Activated CD4-positive, alpha-beta memory T cell treated with anti-CD3 and anti-CD28 coated beads for 36 hours (primary cell): ENCODE measurements around the gene ZNF653. TPM values are rescaled to one million over a fixed set of nuclear protein-coding genes. Genes with fewer than 3 reads are reported as not detected.

Experiments used
- CTCF ChIA-PET: fragments of 350-600 bp; sonication (Branson Sonifier 250); formaldehyde crosslinking; loops from one replicate; lab custom pipeline; 2021; ENCODE audit warnings: antibody characterized with exemption, inconsistent platforms; lab: Charles Lee
- POLR2A ChIA-PET: fragments of 350-600 bp; sonication (Branson Sonifier 250); formaldehyde crosslinking; loops from one replicate; lab custom pipeline; 2021; ENCODE audit warnings: antibody characterized with exemption; lab: Charles Lee
- DNase-seq: peaks from one replicate; pipeline ENCODE4 v3.0.0-alpha.2; 2020
- H3K27ac Mint-ChIP-seq: one replicate; pipeline ENCODE4 v1.8.0; 2021; ENCODE audit warnings: mixed read lengths
- H3K27me3 Mint-ChIP-seq: one replicate; pipeline ENCODE4 v1.8.0; 2021; ENCODE audit warnings: mixed read lengths
- H3K36me3 Mint-ChIP-seq: one replicate; pipeline ENCODE4 v1.8.0; 2021; ENCODE audit warnings: mixed read lengths
- H3K4me1 Mint-ChIP-seq: one replicate; pipeline ENCODE4 v1.8.0; 2021; ENCODE audit warnings: low read depth, mixed read lengths
- H3K4me3 Mint-ChIP-seq: one replicate; pipeline ENCODE4 v1.8.0; 2021; ENCODE audit warnings: mild to moderate bottlenecking, mixed read lengths
- H3K9me3 Mint-ChIP-seq: one replicate; pipeline ENCODE4 v1.8.0; 2021; ENCODE audit warnings: mixed read lengths
- intact Hi-C: fragments of 100-400 bp; cut with micrococcal nuclease; formaldehyde crosslinking; loops from one replicate; pipeline ENCODE4 v1.15.1; 2023
- total RNA-seq, 2 experiments: library from RNA; stranded (reverse); gene quantifications; one replicate each; pipeline ENCODE4 v1.2.3, GENCODE V29; 2021

Gene ZNF653
- total RNA-seq, 2 experiments from 2014 or later: 8.4 to 10.3 TPM

DNA sequence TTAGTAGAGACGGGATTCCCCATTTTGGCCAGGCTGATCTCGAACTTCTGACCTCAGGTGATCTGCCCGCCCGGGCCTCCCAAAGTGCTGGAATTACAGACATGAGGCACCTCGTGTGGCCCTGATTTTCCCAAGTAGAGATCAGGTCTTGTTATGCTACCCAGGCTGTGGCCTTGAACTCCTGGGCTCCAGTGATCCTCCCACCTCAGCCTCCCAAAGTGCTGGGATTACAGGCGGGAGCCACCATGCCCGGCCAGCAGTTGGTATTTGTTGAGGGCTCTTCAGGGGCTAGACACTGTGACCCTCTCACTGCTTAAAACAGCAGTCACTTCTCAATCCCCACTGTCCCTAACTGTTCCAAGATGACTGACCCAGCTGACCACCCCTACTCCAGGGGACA lies 16.3 kb downstream of the ZNF653 start:
- no peaks in the 10 kb centered on the region for H3K4me1 Mint-ChIP-seq
- H3K27ac Mint-ChIP-seq: no peak overlapping the region
- H3K4me3 Mint-ChIP-seq: no peak overlapping the region
- intact Hi-C loops: no loop called here
- peaks cover 7% of the 10 kb centered on the region for H3K36me3 Mint-ChIP-seq
- DNase-seq: no peak
- POLR2A ChIA-PET: no interaction called here
- H3K9me3 Mint-ChIP-seq: no peaks in the 10 kb centered on the region
- CTCF ChIA-PET: no interaction called here
- no peaks in the 10 kb centered on the region for H3K27me3 Mint-ChIP-seq

- Mint-ChIP-seq H3K27ac (no peak overlapping the region), H3K9me3 (no peaks in the 10 kb centered on the region), H3K27me3 (peaks cover 2% of the 10 kb centered on the region), H3K4me1 (peaks cover 8% of the 10 kb centered on the region), H3K4me3 (no peak overlapping the region), H3K36me3 (peaks cover 14% of the 10 kb centered on the region)
- CTCF ChIA-PET: no interaction called here
- POLR2A ChIA-PET: no interaction called here
- intact Hi-C loops: no loop called here
- DNase-seq: no peak
Observed at GRCh38 chr19:11486661-11487503, 18.8 kb downstream of the ZNF653 start.

DNA sequence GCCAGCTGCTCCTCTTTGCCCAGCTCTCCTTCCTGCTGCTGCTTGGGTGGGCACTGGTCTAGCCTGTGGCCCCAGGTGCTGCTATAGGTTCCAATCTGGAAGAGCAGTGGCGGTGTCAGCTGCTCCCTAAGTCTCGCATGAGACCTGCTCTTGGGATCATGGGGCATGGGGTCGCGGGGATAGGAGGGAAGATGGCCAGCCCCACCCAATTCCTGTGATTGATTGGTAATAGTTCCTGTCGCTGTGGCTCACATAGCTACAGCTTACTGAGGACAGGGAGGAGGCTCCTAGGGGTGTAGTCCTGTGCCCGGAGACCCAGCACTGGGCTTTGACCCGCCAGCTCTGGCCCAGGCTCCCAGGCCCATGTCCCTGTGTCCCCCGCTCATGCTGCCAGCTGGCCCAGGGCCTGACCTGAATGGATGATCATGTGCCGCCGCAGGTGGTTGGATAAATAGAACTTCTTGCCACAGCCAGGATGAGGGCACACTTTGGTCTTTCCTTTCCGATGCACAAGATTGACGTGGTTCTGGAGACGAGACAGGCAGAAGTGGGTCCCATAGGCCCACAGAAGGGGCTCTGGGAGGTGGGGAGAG lies 20.3 kb downstream of the ZNF653 start:
- H3K9me3 Mint-ChIP-seq: no peaks in the 10 kb centered on the region
- no peak for DNase-seq
- H3K4me1 Mint-ChIP-seq: peaks cover 15% of the 10 kb centered on the region
- H3K27ac Mint-ChIP-seq: no peak overlapping the region
- H3K4me3 Mint-ChIP-seq: no peak overlapping the region
- POLR2A ChIA-PET: no interaction called here
- intact Hi-C loops: no loop called here
- H3K27me3 Mint-ChIP-seq: peaks cover 11% of the 10 kb centered on the region
- H3K36me3 Mint-ChIP-seq: peaks cover 14% of the 10 kb centered on the region
- CTCF ChIA-PET: interaction anchor here (0.7 to 1.7 kb wide), 2 partner anchors 11 to 191 kb away, joined by 3 to 7 read pairs; no protein-coding TSS in a partner anchor

DNA sequence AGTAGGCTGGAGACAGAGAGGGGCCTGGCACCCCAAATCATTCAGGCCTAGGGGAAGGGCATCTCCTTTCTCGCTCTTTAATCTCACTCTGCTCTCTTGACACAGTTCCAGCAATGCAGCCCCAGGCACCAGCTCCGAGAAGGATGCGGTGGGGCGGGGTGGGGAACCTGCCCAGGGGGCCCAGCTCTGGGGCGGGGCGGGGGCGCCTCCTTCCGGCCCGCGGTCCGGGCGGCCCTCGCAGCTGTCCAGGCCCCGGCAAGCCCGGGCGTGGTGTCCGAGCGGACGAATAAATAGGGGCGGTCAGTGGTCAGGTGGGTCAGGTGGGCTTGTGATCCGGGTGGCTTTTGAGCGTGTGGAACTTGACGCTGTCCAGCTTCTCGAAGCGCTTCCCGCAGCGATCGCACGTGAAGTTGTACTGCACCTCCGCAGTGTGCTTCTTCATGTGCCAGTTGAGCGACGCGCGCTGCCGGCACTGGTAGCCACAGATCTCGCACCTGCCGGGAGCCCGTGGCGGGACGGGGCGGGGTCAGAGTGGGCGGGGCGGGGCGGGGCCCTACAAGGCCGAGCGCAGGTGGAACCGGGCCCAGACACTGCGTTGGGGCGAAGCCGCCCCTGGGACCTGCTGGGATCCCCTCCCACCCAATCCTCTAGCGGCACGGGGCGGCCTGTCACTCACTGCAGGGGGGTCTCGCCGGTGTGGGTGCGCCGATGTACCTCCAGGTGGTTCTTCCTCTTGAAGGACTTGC lies 22.1 kb downstream of the ZNF653 start:
- intact Hi-C loops: loop anchor here (2.0 kb wide), 2 partner anchors 103 to 191 kb away; no protein-coding TSS in a partner anchor
- peaks cover 9% of the 10 kb centered on the region for H3K36me3 Mint-ChIP-seq
- no peak for DNase-seq
- peaks cover 19% of the 10 kb centered on the region for H3K4me1 Mint-ChIP-seq
- no peak overlapping the region for H3K4me3 Mint-ChIP-seq
- ChIA-PET CTCF (interaction anchor here (0.7 to 3.4 kb wide), 32 partner anchors 8 to 553 kb away, joined by 3 to 36 read pairs (median 5); partner anchors contain the start of genes CCDC159, ECSIT, ODAD3 and PRKCSH), POLR2A (interaction anchor here (1.5 to 1.7 kb wide), 2 partner anchors 102 to 108 kb away, joined by 9 to 10 read pairs; no protein-coding TSS in a partner anchor)
- H3K27me3 Mint-ChIP-seq: peaks cover 17% of the 10 kb centered on the region
- no peak overlapping the region for H3K27ac Mint-ChIP-seq
- H3K9me3 Mint-ChIP-seq: no peaks in the 10 kb centered on the region

- DNase-seq: peak; percentile 91
- intact Hi-C loops: loop anchor here (1.0 to 2.0 kb wide), 3 partner anchors 47 to 190 kb away; partner anchors contain the start of genes ODAD3 and PRKCSH
- peak overlapping the region; percentile 70 for H3K4me3 Mint-ChIP-seq
- peaks cover 9% of the 10 kb centered on the region for H3K36me3 Mint-ChIP-seq
- H3K9me3 Mint-ChIP-seq: no peaks in the 10 kb centered on the region
- peaks cover 17% of the 10 kb centered on the region for H3K27me3 Mint-ChIP-seq
- H3K4me1 Mint-ChIP-seq: peaks cover 19% of the 10 kb centered on the region
- ChIA-PET CTCF (interaction anchor here (0.6 to 3.4 kb wide), 43 partner anchors 9 to 552 kb away, joined by 3 to 36 read pairs (median 4); partner anchors contain the start of genes CCDC159, ECSIT, ODAD3 and PRKCSH), POLR2A (interaction anchor here (0.6 to 1.7 kb wide), 5 partner anchors 46 to 107 kb away, joined by 3 to 10 read pairs (median 6); no protein-coding TSS in a partner anchor)
- peak overlapping the region; percentile 52 for H3K27ac Mint-ChIP-seq
Observed at GRCh38 chr19:11482384-11483050, 23.1 kb downstream of the ZNF653 start.

DNA sequence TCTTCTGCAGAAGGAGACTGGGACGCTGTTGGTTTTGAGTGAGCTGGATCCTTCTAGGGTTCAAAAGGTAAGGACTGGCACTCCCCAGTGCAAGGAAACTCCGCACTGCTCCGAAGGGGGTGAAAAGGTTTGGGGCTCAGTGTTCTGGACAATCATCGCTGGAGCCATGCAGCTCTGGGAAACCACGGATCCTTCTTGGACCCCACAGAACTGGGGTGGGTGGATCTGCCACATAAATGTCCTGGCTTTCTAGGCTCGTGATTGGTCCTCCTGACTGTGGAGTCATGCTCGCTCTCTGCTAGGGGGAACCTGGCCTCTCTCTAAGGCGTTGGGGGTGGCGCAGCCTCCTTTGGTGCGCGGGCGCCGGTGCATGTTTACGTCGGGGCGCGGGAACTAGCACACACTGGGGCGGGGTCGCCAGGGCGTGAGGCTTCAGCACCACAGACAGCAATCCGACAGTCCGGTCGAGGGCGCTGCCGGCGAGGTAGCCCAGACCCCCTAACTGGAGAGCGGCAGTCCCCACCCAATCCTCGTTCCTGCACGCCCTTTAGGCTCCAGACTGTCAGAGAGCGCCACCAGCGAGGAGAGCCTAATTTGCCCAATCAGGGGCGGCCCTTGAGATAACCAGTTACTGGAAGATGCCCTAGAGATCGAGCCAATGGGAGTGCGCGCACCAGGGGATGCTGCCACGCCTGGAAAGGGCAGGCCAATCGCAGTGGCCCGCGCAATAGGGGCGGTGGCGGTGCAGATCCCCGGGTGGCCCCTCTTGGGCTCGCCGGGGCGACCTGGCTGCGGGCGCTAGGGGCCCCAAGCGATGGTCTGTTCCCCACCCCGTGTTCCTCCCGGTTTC lies 23.9 kb downstream of the ZNF653 start:
- Mint-ChIP-seq H3K27ac (no peak overlapping the region), H3K27me3 (peaks cover 17% of the 10 kb centered on the region), H3K4me1 (peaks cover 19% of the 10 kb centered on the region), H3K4me3 (peak overlapping the region; percentile 70), H3K36me3 (peaks cover 9% of the 10 kb centered on the region), H3K9me3 (no peaks in the 10 kb centered on the region)
- intact Hi-C loops: loop anchor here (1.0 to 2.0 kb wide), 3 partner anchors 46 to 189 kb away; partner anchors contain the start of genes ODAD3 and PRKCSH
- ChIA-PET POLR2A (interaction anchor here (0.8 to 1.7 kb wide), 6 partner anchors 47 to 106 kb away, joined by 3 to 10 read pairs (median 4); no protein-coding TSS in a partner anchor), CTCF (interaction anchor here (0.6 to 3.4 kb wide), 41 partner anchors 8 to 551 kb away, joined by 3 to 36 read pairs (median 4); partner anchors contain the start of genes CCDC159, ECSIT, ODAD3 and PRKCSH)
- DNase-seq: peak; percentile 89

GRCh38 chr19:11480715-11481533 lies 24.7 kb downstream of the ZNF653 start, which contains the start of gene ELAVL3:
ELAVL3 (minus strand) TSS chr19:11481046; CDS start chr19:11480608, 438 bp downstream.
- Mint-ChIP-seq H3K36me3 (peaks cover 9% of the 10 kb centered on the region), H3K9me3 (no peaks in the 10 kb centered on the region), H3K4me1 (peaks cover 19% of the 10 kb centered on the region), H3K27me3 (peaks cover 17% of the 10 kb centered on the region), H3K27ac (no peak within 1 kb of the TSS), H3K4me3 (peak within 1 kb of the TSS; percentile 51)
- ChIA-PET POLR2A (interaction anchor here (0.8 to 1.3 kb wide), 3 partner anchors 47 to 104 kb away, joined by 3 to 4 read pairs (median 3); no protein-coding TSS in a partner anchor), CTCF (interaction anchor here (0.6 to 3.4 kb wide), 4 partner anchors 100 to 1481 kb away, joined by 3 to 36 read pairs (median 20); partner anchors contain the start of gene SWSAP1)
- intact Hi-C loops: no loop called here
- no peak for DNase-seq

- H3K4me3 Mint-ChIP-seq: no peak overlapping the region
- no peak for DNase-seq
- POLR2A ChIA-PET: interaction anchor here (1.0 kb wide), 1 partner anchor 99 kb away, joined by 4 read pairs; no protein-coding TSS in a partner anchor
- H3K4me1 Mint-ChIP-seq: peaks cover 19% of the 10 kb centered on the region
- H3K36me3 Mint-ChIP-seq: peaks cover 7% of the 10 kb centered on the region
- CTCF ChIA-PET: interaction anchor here (0.6 to 1.1 kb wide), 2 partner anchors 186 to 1480 kb away, joined by 3 to 4 read pairs; no protein-coding TSS in a partner anchor
- intact Hi-C loops: no loop called here
- H3K9me3 Mint-ChIP-seq: no peaks in the 10 kb centered on the region
- peaks cover 17% of the 10 kb centered on the region for H3K27me3 Mint-ChIP-seq
- no peak overlapping the region for H3K27ac Mint-ChIP-seq
Observed at GRCh38 chr19:11479898-11480714, 25.5 kb downstream of the ZNF653 start.
